LNCaP clone FGC (cell line): ENCODE data around the gene BRWD1.
A peak's percentile ranks its signal among the peaks of the same experiment; 100 is the strongest.
"Not testable (repeated sequence)": the region's sequence is repeated elsewhere in the genome, so short reads cannot be mapped to it uniquely, and the experiment has no call there.

Source experiments
- DNase-seq: peaks from one replicate; pipeline ENCODE4 v3.0.0-alpha.2; 2011; ENCODE audit warnings: low read depth
- H3K4me3 ChIP-seq: 2 replicates; pipeline ENCODE4 v1.5.1; 2011; ENCODE audit warnings: mild to moderate bottlenecking, low read depth, low read length, control low read depth
- CTCF ChIP-seq: IDR thresholded peaks from 2 replicates; pipeline ENCODE4 v1.5.1; 2012; ENCODE audit warnings: mild to moderate bottlenecking; ENCODE audit not compliant: control insufficient read depth, insufficient read depth; ENCODE audit errors: extremely low read depth

BRWD1 gene

GRCh38 chr21:39258207-39258606 lies 55.2 kb downstream of the BRWD1 start:
- no peak overlapping the region for H3K4me3 ChIP-seq
- TF ChIP-seq CTCF, result no peak
- DNase-seq, result no peak

GRCh38 chr21:39251326-39251725 lies 62.1 kb downstream of the BRWD1 start:
- no peak for TF ChIP-seq CTCF
- DNase-seq, result no peak
- H3K4me3 ChIP-seq, result no peak overlapping the region

- no peak overlapping the region for H3K4me3 ChIP-seq
- no peak for TF ChIP-seq CTCF
- no peak for DNase-seq
Observed at GRCh38 chr21:39238275-39238674, 75.2 kb downstream of the BRWD1 start.

- no peak for TF ChIP-seq CTCF
- no peak overlapping the region for H3K4me3 ChIP-seq
- DNase-seq, result peak; percentile 78
Observed at GRCh38 chr21:39232861-39233291, 80.6 kb downstream of the BRWD1 start.

GRCh38 chr21:39224930-39225329 lies 88.5 kb downstream of the BRWD1 start:
- no peak overlapping the region for H3K4me3 ChIP-seq
- no peak for DNase-seq
- no peak for TF ChIP-seq CTCF

GRCh38 chr21:39221997-39222486 lies 91.4 kb downstream of the BRWD1 start:
- H3K4me3 ChIP-seq, result no peak overlapping the region
- no peak for DNase-seq
- TF ChIP-seq CTCF, result no peak

- no peak for TF ChIP-seq CTCF
- H3K4me3 ChIP-seq, result no peak overlapping the region
- DNase-seq, result no peak
Observed at GRCh38 chr21:39221282-39221996, 92.0 kb downstream of the BRWD1 start.

GRCh38 chr21:39220875-39221274 lies 92.6 kb downstream of the BRWD1 start:
- not testable (repeated sequence) for DNase-seq, H3K4me3 ChIP-seq
